Measurements from ENCODE around the gene RABEP2.
A peak's percentile ranks its signal among the peaks of the same experiment; 100 is the strongest.

The RABEP2 gene

GRCh38 chr16:28863929-28864793, 60.9 kb downstream of the RABEP2 start:
- TF ChIP-seq CTCF (IDR thresholded peaks at IDR 0.05; ENCODE audit: low read length), result no peak
- no peak for TF ChIP-seq EZH2 (IDR thresholded peaks at IDR 0.05; ENCODE audit: borderline replicate concordance, low read length)
- Histone ChIP-seq H3K9ac (ENCODE audit: low read length) (peak overlapping the region; percentile 81), H3K4me3 (ENCODE audit: low read depth, low read length, poor library complexity, severe bottlenecking) (peak overlapping the region; percentile 81), H3K4me2 (ENCODE audit: low read length) (peak overlapping the region; percentile 87), H2AFZ (ENCODE audit: low read length) (no peak overlapping the region), H3K36me3 (ENCODE audit: insufficient read depth, low read length) (peaks cover 24% of the 10 kb centered on the region), H3K4me1 (ENCODE audit: insufficient read depth, low read length, severe bottlenecking) (peaks cover 27% of the 10 kb centered on the region), H3K79me2 (ENCODE audit: insufficient read depth, low read length) (peaks cover 3% of the 10 kb centered on the region; the same call in 1 of the 2 replicates), H3K27me3 (ENCODE audit: insufficient read depth, low read length) (no peaks in the 10 kb centered on the region), H3K27ac (ENCODE audit: low read depth, low read length, poor library complexity, severe bottlenecking) (peak overlapping the region; percentile 83), H3K9me2 (ENCODE audit: low read depth, low read length) (no peaks in the 10 kb centered on the region), H3F3A (ENCODE audit: insufficient read depth, low read length) (no peaks in the 10 kb centered on the region), H3K9me3 (ENCODE audit: low read length) (no peaks in the 10 kb centered on the region), H4K20me1 (ENCODE audit: insufficient read depth, low read length) (no peaks in the 10 kb centered on the region)

GRCh38 chr16:28859326-28859725, 65.7 kb downstream of the RABEP2 start:
- H3F3A ChIP-seq (ENCODE audit: insufficient read depth, low read length), result no peaks in the 10 kb centered on the region
- peak overlapping the region; percentile 25 for H3K27ac ChIP-seq (ENCODE audit: low read depth, low read length, poor library complexity, severe bottlenecking)
- H3K79me2 ChIP-seq (ENCODE audit: insufficient read depth, low read length), result peaks cover 2% of the 10 kb centered on the region; the same call in 1 of the 2 replicates
- H2AFZ ChIP-seq (ENCODE audit: low read length), result no peak overlapping the region
- no peak overlapping the region for H3K4me3 ChIP-seq (ENCODE audit: low read depth, low read length, poor library complexity, severe bottlenecking)
- TF ChIP-seq CTCF (IDR thresholded peaks at IDR 0.05; ENCODE audit: low read length) (no peak), EZH2 (IDR thresholded peaks at IDR 0.05; ENCODE audit: borderline replicate concordance, low read length) (no peak)
- no peak overlapping the region for H3K4me2 ChIP-seq (ENCODE audit: low read length)
- H3K9ac ChIP-seq (ENCODE audit: low read length), result no peak overlapping the region
- peaks cover 11% of the 10 kb centered on the region for H3K4me1 ChIP-seq (ENCODE audit: insufficient read depth, low read length, severe bottlenecking)
- peaks cover 5% of the 10 kb centered on the region; the same call in 1 of the 2 replicates for H3K36me3 ChIP-seq (ENCODE audit: insufficient read depth, low read length)
- H3K9me2 ChIP-seq (ENCODE audit: low read depth, low read length), result no peaks in the 10 kb centered on the region
- H3K27me3 ChIP-seq (ENCODE audit: insufficient read depth, low read length), result no peaks in the 10 kb centered on the region
- no peaks in the 10 kb centered on the region for H4K20me1 ChIP-seq (ENCODE audit: insufficient read depth, low read length)
- H3K9me3 ChIP-seq (ENCODE audit: low read length), result no peaks in the 10 kb centered on the region

DNA sequence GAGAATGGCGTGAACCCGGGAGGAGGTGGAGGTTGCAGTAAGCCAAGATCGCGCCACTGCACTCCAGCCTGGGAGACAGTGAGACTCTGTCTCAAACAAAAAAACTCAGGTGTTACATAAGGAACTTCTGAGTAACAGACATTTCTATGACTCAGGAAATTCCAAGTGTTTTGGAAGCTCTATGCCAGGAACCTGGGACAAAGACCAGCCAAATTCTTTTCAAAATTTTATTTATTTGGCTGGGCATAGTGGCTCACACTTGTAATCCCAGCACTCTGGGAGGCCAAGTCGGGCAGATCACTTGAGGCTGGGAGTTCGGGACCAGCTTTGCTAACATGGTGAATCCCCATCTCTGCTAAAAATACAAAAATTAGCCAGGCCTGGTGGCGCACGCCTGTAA, 66.6 kb downstream of the RABEP2 start:
- no peaks in the 10 kb centered on the region for H3K9me2 ChIP-seq (ENCODE audit: low read depth, low read length)
- no peaks in the 10 kb centered on the region for H3F3A ChIP-seq (ENCODE audit: insufficient read depth, low read length)
- H3K9me3 ChIP-seq (ENCODE audit: low read length), result no peaks in the 10 kb centered on the region
- no peaks in the 10 kb centered on the region for H4K20me1 ChIP-seq (ENCODE audit: insufficient read depth, low read length)
- H3K27me3 ChIP-seq (ENCODE audit: insufficient read depth, low read length), result no peaks in the 10 kb centered on the region
- no peak overlapping the region for H3K4me3 ChIP-seq (ENCODE audit: low read depth, low read length, poor library complexity, severe bottlenecking)
- H3K27ac ChIP-seq (ENCODE audit: low read depth, low read length, poor library complexity, severe bottlenecking), result no peak overlapping the region
- no peak overlapping the region for H3K9ac ChIP-seq (ENCODE audit: low read length)
- H3K4me2 ChIP-seq (ENCODE audit: low read length), result no peak overlapping the region
- no peak overlapping the region for H2AFZ ChIP-seq (ENCODE audit: low read length)
- H3K4me1 ChIP-seq (ENCODE audit: insufficient read depth, low read length, severe bottlenecking), result peaks cover 9% of the 10 kb centered on the region
- TF ChIP-seq EZH2 (IDR thresholded peaks at IDR 0.05; ENCODE audit: borderline replicate concordance, low read length), result no peak
- no peak for TF ChIP-seq CTCF (IDR thresholded peaks at IDR 0.05; ENCODE audit: low read length)
- H3K79me2 ChIP-seq (ENCODE audit: insufficient read depth, low read length), result no peaks in the 10 kb centered on the region
- H3K36me3 ChIP-seq (ENCODE audit: insufficient read depth, low read length), result peaks cover 5% of the 10 kb centered on the region; the same call in 1 of the 2 replicates

All from OCI-LY1 (cell line).